Spleen (tissue), 11 donors: ENCODE data around the gene IRGC. TPM values are rescaled to one million over a fixed set of nuclear protein-coding genes. Genes with fewer than 3 reads are reported as not detected.
"Not testable (repeated sequence)": the region's sequence is repeated elsewhere in the genome, so short reads cannot be mapped to it uniquely, and the experiment has no call there.

Experiments
- DNase-seq: peaks from one replicate; pipeline ENCODE4 v3.0.0-alpha.2; 2020
- H3K27ac ChIP-seq, 8 donors: fragments of 200-600 bp; sonication (generic) in 7 of 8; 1 replicate in 4 of 8; 2 replicates in 4 of 8; pipeline versions ENCODE4 v1.5.0 to v1.8.0; 2016 to 2021; ENCODE audit warnings: inconsistent platforms in 4 of 8, mild to moderate bottlenecking in 4 of 8, moderate library complexity in 1 of 8
- H3K27me3 ChIP-seq, 7 donors: fragments of 200-600 bp; sonication (generic) in 6 of 7; replicated peaks in 1 of 7; 1 replicate in 4 of 7; 2 replicates in 3 of 7; pipeline versions ENCODE4 v1.5.0 to v1.8.0; 2016 to 2021; ENCODE audit warnings: inconsistent platforms in 3 of 7, mild to moderate bottlenecking in 1 of 7
- H3K36me3 ChIP-seq, 6 donors: fragments of 200-600 bp; sonication (generic) in 5 of 6; 1 replicate in 4 of 6; 2 replicates in 2 of 6; pipeline versions ENCODE4 v1.5.0 to v1.8.0; 2016 to 2021; ENCODE audit warnings: inconsistent platforms in 2 of 6
- H3K4me1 ChIP-seq, 6 donors: fragments of 200-600 bp; sonication (generic) in 5 of 6; 1 replicate in 3 of 6; 2 replicates in 3 of 6; pipeline versions ENCODE4 v1.5.0 to v1.8.0; 2016 to 2021; ENCODE audit warnings: inconsistent platforms in 3 of 6
- H3K4me3 ChIP-seq, 8 donors: fragments of 200-600 bp; sonication (generic) in 7 of 8; 1 replicate in 4 of 8; 2 replicates in 4 of 8; pipeline versions ENCODE4 v1.5.0 to v1.8.0; 2016 to 2021; ENCODE audit warnings: inconsistent platforms in 4 of 8, mild to moderate bottlenecking in 4 of 8, moderate library complexity in 2 of 8
- H3K9me3 ChIP-seq, 8 donors: fragments of 200-600 bp; sonication (generic) in 7 of 8; 1 replicate in 4 of 8; 2 replicates in 4 of 8; pipeline versions ENCODE4 v1.5.0 to v1.8.0; 2016 to 2021; ENCODE audit warnings: inconsistent platforms in 4 of 8
- CTCF ChIP-seq, 11 experiments: fragments of 200-600 bp in 7 of 11; fragments of 450-650 bp in 4 of 11; sonication (generic) in 4 of 11; IDR thresholded peaks in 8 of 11; conservative IDR thresholded peaks in 3 of 11; 1 replicate in 7 of 11; 2 replicates in 4 of 11; pipeline versions ENCODE4 v1.4.0 to v1.8.0; 2016 to 2021; ENCODE audit warnings: antibody characterized with exemption in 11 of 11, inconsistent platforms in 4 of 11, mild to moderate bottlenecking in 1 of 11
- POLR2A ChIP-seq, 3 donors: fragments of 450-650 bp; IDR thresholded peaks; one replicate each; pipeline ENCODE4 v1.5.1; 2017; ENCODE audit warnings: antibody characterized with exemption in 3 of 3, mild to moderate bottlenecking in 1 of 3
- POLR2AphosphoS5 ChIP-seq, 3 donors: sonication (generic); formaldehyde crosslinking; IDR thresholded peaks; one replicate each; pipeline ENCODE4 v1.5.1; 2017; ENCODE audit warnings: antibody characterized with exemption in 3 of 3
- WGBS, 5 donors: extraction: QIAGEN DNeasy Blood & Tissue Kit in 3 of 5; methylation state at CpG; one replicate each; pipeline versions ENCODE4 v1.1.5 to v1.1.7; 2013 to 2018; 5-methylcytosine and 5-hydroxymethylcytosine counted together
- intact Hi-C: fragments of 100-400 bp; cut with DNase I; formaldehyde crosslinking; loops from one replicate; pipeline ENCODE4 v1.15.0; 2023; ENCODE audit warnings: low total_unique reads
- polyA plus RNA-seq, 3 donors: library from polyadenylated mRNA; stranded (reverse); fragments of 200-250 nt; gene quantifications; one replicate each; pipeline ENCODE4 v1.2.1, GENCODE V29; 2013
- total RNA-seq, 7 donors: library from RNA; depleted of rRNA in 3 of 7; stranded (reverse); fragments of >200 nt in 3 of 7; fragmentation: NEBNext Ultra II Directional in 4 of 7; extraction: Animal tissue kit (Norgen Biotek cat#: 25700) in 4 of 7; gene quantifications; one replicate each; pipeline versions ENCODE4 v1.1.0 to v1.2.1, GENCODE V29; 2016 to 2021
- donor health status: healthy with polysubstance abuse.
- donor health status: DM: no; HTN: no; CAD: no; lungs with moderate emphysema.
- donor health status: DM: no; HTN: no; CAD: no.
- donor health status: Bipolar disorder and iron deficiency.
- donor health status: healthy.
- donor health status: DM: no; HTN: no; CAD: no.
- donor health status: DM: yes; HTN: yes; CAD: no.

The IRGC gene
- total and polyA plus RNA-seq, 10 donors = not detected

GRCh38 chr19:43762814-43763213 lies 46.9 kb downstream of the IRGC start:
- Histone ChIP-seq H3K4me1 (peaks cover 26 to 65% (median 52%) of the 10 kb centered on the region in 6 donors), H3K27ac (no peak overlapping the region), H3K4me3 (no peak overlapping the region), H3K27me3 (no peaks in the 10 kb centered on the region), H3K36me3 (peaks cover 0 to 9% (median 0%) of the 10 kb centered on the region in 6 donors), H3K9me3 (no peaks in the 10 kb centered on the region)
- intact Hi-C loops = no loop called here
- WGBS, 5 donors = 77 to 96% (median 91%) methylated on average over 3 of the region's 3 CpGs
- no peak for DNase-seq
- TF ChIP-seq POLR2A (IDR thresholded peaks at IDR 0.05) (no peak), POLR2AphosphoS5 (IDR thresholded peaks at IDR 0.05) (no peak), CTCF (IDR thresholded peaks at IDR 0.05 in 8 of 11, conservative IDR thresholded peaks at IDR 0.05 in 3 of 11) (no peak)

GRCh38 chr19:43763473-43763939 lies 47.6 kb downstream of the IRGC start:
- intact Hi-C loops = no loop called here
- no peak for DNase-seq

GRCh38 chr19:43764684-43765083 lies 48.8 kb downstream of the IRGC start:
- H3K36me3 ChIP-seq = peaks cover 0 to 28% (median 7%) of the 10 kb centered on the region in 6 donors
- WGBS, 5 donors = 68 to 83% (median 76%) methylated on average over 8 of the region's 8 CpGs
- H3K27me3 ChIP-seq, H3K9me3 ChIP-seq, intact Hi-C loops, DNase-seq, H3K4me3 ChIP-seq: not testable (repeated sequence)
- peaks cover 26 to 68% (median 49%) of the 10 kb centered on the region in 6 donors for H3K4me1 ChIP-seq
- peak overlapping the region; percentile 61 to 89 (median 81) for H3K27ac ChIP-seq

More at GRCh38 chr19:43763473-43763939, 47.6 kb downstream of the IRGC start:
- Histone ChIP-seq H3K27me3 (no peaks in the 10 kb centered on the region), H3K27ac (peak overlapping the region in 5 of 8 donors; percentile 36 to 68 (median 40)), H3K4me3 (no peak overlapping the region), H3K36me3 (peaks cover 0 to 16% (median 0%) of the 10 kb centered on the region in 6 donors), H3K9me3 (no peaks in the 10 kb centered on the region), H3K4me1 (peaks cover 26 to 65% (median 55%) of the 10 kb centered on the region in 6 donors)
- TF ChIP-seq CTCF (IDR thresholded peaks at IDR 0.05 in 8 of 11, conservative IDR thresholded peaks at IDR 0.05 in 3 of 11) (no peak), POLR2A (IDR thresholded peaks at IDR 0.05) (no peak), POLR2AphosphoS5 (IDR thresholded peaks at IDR 0.05) (no peak)
- WGBS, 5 donors = 30 to 58% (median 54%) methylated on average over 3 of the region's 3 CpGs

- TF ChIP-seq CTCF (IDR thresholded peaks at IDR 0.05 in 8 of 11, conservative IDR thresholded peaks at IDR 0.05 in 3 of 11) = no peak
- peak; percentile 58 to 68 (median 66) for TF ChIP-seq POLR2AphosphoS5 (IDR thresholded peaks at IDR 0.05)
- TF ChIP-seq POLR2A (IDR thresholded peaks at IDR 0.05) = no peak
- H3K27ac ChIP-seq = peak overlapping the region; percentile 61 to 89 (median 81)
- no peaks in the 10 kb centered on the region for H3K27me3 ChIP-seq
- peaks cover 0 to 34% (median 8%) of the 10 kb centered on the region in 6 donors for H3K36me3 ChIP-seq
- peaks cover 26 to 72% (median 49%) of the 10 kb centered on the region in 6 donors for H3K4me1 ChIP-seq
- peak; percentile 83 for DNase-seq
- H3K4me3 ChIP-seq = peak overlapping the region in 1 of 8 donors; percentile 30
- intact Hi-C loops = no loop called here
- WGBS, 5 donors = 25 to 49% (median 30%) methylated on average over 15 to 16 of the region's 16 CpGs
- H3K9me3 ChIP-seq = no peaks in the 10 kb centered on the region
These were observed 49.4 kb downstream of the IRGC start for GRCh38 chr19:43765109-43765876.
